ENCODE data around the gene LMO2.
"Not testable (repeated sequence)": the region's sequence is repeated elsewhere in the genome, so short reads cannot be mapped to it uniquely, and the experiment has no call there.

Gene LMO2

GRCh38 chr11:33859306-33859705 is 32.6 kb downstream of the LMO2 start:
- no peak for DNase-seq

GRCh38 chr11:33857933-33858371 is 33.9 kb downstream of the LMO2 start:
- DNase-seq: peak in 1 of 2 experiments; percentile 42

- DNase-seq: no peak
These were observed 36.4 kb downstream of the LMO2 start for GRCh38 chr11:33855500-33855899.

GRCh38 chr11:33848717-33849390 is 43.0 kb downstream of the LMO2 start:
- DNase-seq: no peak

- DNase-seq: no peak
These were observed 44.6 kb downstream of the LMO2 start for GRCh38 chr11:33847251-33847650.

- no peak for DNase-seq
These were observed 47.6 kb downstream of the LMO2 start for GRCh38 chr11:33844236-33844635.

- DNase-seq: no peak
These were observed 48.9 kb downstream of the LMO2 start for GRCh38 chr11:33843018-33843417.

- DNase-seq: no peak
These were observed 49.5 kb downstream of the LMO2 start for GRCh38 chr11:33842236-33842915.

- not testable (repeated sequence) for DNase-seq
These were observed 53.6 kb downstream of the LMO2 start for GRCh38 chr11:33838234-33838633.

GRCh38 chr11:33837334-33837733 is 54.5 kb downstream of the LMO2 start:
- DNase-seq: not testable (repeated sequence)

- DNase-seq: peak in 1 of 2 experiments; percentile 54
These were observed 56.6 kb downstream of the LMO2 start for GRCh38 chr11:33835143-33835878.

- DNase-seq: no peak
These were observed 59.2 kb downstream of the LMO2 start for GRCh38 chr11:33832676-33833075.

GRCh38 chr11:33830903-33831648 is 60.8 kb downstream of the LMO2 start:
- no peak for DNase-seq

GRCh38 chr11:33829430-33830141 is 62.3 kb downstream of the LMO2 start:
- DNase-seq: peak in 1 of 2 experiments; percentile 57

GRCh38 chr11:33828604-33829429 is 63.1 kb downstream of the LMO2 start:
- DNase-seq: no peak

- no peak for DNase-seq
These were observed 64.7 kb downstream of the LMO2 start for GRCh38 chr11:33827206-33827605.

GRCh38 chr11:33825854-33826560 is 65.9 kb downstream of the LMO2 start:
- DNase-seq: no peak

GRCh38 chr11:33822981-33823380 is 68.9 kb downstream of the LMO2 start:
- DNase-seq: not testable (repeated sequence)

- DNase-seq: no peak
These were observed 72.4 kb downstream of the LMO2 start for GRCh38 chr11:33819278-33820035.
